Renal pelvis (tissue), 4 donors: ENCODE results near the gene CELF4. TPM values are rescaled to one million over a fixed set of nuclear protein-coding genes. Genes with fewer than 3 reads are reported as not detected.

Experiments
- DNase-seq: peaks from one replicate; pipeline ENCODE4 v3.0.0-alpha.2; 2013
- polyA plus RNA-seq, 3 donors: library from polyadenylated mRNA; unstranded; fragments of 120-200 nt; gene quantifications; one replicate each; pipeline ENCODE4 v1.2.1, GENCODE V29; 2013; ENCODE audit not compliant: insufficient read length in 3 of 3

Gene CELF4
- polyA plus RNA-seq, 3 donors, result 2.2 to 3.8 (median 3.7) TPM

- no peak for DNase-seq
These were observed 16.8 kb downstream of the CELF4 start for GRCh38 chr18:37548679-37549289.

- DNase-seq, result no peak
These were observed 18.3 kb downstream of the CELF4 start for GRCh38 chr18:37547196-37547827.

DNA sequence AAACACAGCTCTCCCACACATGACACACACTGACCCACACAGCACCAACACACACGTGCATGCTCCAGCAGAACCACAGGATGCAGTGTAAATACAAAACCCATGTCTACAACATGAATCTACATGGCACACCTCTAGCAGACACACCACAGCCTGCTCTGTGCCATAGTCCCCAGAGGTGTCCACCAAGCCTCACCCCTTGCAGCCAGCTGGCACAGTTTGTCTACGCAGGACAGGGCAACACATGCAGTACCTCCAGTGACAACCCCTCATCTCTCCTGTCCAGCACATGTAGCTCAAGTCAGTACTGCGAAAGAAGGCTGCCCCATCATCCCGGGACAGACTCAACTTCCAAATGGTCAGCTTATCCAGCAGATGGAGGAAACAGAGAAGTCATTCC, 18.9 kb downstream of the CELF4 start:
- DNase-seq, result no peak

DNA sequence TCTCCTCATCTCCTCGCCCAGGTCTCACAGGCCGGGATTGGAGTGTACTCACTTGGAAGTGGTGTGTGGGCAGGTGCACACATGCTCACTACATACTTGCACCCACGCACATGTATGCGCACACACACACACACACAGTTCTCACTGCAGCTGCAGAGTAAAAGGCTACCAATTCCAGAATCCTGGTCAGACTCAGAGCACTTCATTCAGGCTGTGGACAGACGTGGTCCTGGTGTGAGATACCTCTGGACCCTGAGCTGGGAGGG, 19.4 kb downstream of the CELF4 start:
- no peak for DNase-seq

- DNase-seq, result no peak
These were observed 19.9 kb downstream of the CELF4 start for GRCh38 chr18:37545461-37546271.

- no peak for DNase-seq
These were observed 20.9 kb downstream of the CELF4 start for GRCh38 chr18:37544713-37545112.

DNA sequence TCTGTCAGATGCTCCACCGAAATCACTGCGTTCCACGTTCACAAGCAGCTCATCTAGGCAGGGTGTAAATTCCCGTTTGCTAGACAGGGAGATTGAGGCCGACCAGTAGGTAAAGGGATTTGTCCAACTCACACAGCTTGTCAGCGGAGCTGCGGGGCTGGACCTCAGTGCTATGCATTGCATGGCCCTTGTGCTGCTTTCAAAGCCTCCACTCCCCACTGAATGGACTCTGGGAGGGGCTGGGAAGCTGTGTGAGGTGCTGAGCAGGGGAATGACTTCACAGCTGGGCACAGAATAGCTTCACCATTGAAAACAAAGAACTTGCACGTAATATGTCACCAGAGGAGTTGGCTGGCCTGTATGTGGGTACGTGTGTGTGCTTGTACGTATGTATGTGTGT, 21.4 kb downstream of the CELF4 start:
- DNase-seq, result no peak

DNA sequence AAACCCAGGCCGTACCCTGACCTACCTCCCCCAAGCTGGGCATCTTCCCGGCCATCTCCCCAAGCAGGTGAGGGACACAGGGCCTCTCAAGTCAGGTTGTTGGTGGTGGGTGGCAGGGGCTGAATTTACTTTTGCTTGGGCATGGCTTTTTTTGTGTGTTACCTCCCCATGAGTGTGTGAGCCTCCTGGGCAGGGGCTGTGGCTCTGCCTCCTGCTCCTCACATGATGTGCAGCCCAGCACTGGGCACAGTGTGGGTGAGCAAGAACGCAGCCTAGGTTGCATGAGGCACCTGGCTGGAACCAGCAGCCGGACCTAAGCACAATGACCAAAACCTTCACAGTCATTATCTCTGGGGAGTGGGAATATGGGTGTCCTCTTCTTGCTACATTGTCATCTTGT, 22.3 kb downstream of the CELF4 start:
- DNase-seq, result no peak

GRCh38 chr18:37541517-37541916, 24.1 kb downstream of the CELF4 start:
- no peak for DNase-seq

- no peak for DNase-seq
These were observed 25.0 kb downstream of the CELF4 start for GRCh38 chr18:37540424-37541138.

DNA sequence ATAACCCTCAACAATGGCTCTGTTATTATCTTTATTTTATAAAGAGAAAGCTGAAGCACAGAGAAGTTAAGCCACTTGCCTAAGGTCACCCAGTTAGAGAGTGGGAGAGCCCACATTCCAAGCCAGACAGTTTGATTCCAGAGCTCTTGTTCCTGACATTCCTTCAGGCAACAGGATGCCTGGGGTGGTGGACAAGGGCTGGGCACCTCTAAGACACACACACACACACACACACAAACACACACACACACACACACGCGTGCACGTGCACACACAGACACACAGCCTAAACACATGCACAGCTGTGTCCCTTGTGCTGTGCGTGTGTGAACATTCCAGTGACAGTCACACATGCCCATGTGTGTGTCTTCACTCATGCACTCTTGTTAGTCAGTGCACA, 26.4 kb downstream of the CELF4 start:
- DNase-seq, result no peak

DNA sequence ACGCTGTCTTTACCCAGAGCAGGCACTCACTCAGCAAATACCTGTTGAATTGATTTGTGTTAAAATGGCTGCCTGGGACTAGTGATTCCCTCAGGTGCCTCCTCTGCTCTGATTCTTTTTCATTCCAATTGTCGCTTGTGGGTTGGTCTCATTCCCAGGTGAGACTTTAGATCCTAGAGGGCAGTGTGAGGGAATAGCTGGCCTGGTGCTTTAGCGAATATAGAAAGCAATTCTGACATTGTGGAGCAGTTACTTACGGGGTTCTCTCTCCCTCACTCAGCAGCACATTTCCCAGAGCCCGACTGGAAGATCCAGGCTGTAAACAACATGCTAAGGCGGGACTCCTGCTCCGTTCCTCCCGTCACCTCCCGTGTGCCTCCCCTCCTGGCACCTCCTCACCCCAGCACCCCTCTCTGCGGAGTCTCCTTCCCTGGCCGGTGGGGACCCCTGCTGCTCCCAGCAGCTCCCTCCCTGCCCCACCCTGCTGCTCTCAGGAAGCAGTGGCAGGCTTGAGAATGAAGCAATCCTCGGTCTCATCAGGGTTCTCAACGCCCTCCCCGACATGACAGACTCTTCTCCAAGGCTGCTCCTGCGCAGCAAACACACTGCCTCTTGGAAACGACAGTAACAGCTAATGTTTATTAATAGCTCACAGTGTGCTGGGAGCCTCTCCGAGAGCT, 26.9 kb downstream of the CELF4 start:
- DNase-seq, result no peak

DNA sequence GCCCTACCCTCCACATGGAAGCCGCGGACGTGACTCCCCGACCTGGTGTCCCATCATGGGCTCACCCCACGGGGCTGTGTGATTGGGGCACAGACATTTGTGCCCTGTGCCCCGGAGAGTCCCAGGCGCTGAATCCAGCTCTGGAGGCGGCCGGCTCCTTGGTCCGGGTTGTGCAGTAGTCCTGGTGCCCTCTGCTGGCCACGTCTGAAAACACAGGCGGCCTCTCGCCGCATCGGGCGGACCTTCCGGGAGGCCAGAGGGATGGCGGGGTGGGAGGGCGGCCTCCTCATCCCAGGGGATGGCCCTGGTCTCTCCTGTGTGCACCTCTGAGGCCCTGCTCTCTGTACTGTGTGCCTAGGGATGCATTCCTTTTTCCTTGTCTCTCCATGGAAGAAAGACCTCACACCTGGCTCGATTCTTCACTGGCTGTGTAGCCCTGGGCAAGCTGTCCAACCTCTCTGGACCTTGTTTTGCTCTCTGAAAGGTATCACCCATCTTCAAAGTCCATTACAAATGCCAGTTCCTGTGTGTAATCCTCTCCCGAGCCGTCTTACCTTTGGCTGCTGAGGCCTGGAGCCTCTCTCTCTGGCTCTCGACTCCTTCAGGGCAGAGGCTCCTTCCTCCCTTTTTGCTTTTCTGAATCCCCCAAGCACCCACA, 27.6 kb downstream of the CELF4 start:
- peak; percentile 60 for DNase-seq

GRCh38 chr18:37536656-37537055, 28.9 kb downstream of the CELF4 start:
- no peak for DNase-seq

- peak; percentile 48 for DNase-seq
These were observed 29.6 kb downstream of the CELF4 start for GRCh38 chr18:37535968-37536367.

DNA sequence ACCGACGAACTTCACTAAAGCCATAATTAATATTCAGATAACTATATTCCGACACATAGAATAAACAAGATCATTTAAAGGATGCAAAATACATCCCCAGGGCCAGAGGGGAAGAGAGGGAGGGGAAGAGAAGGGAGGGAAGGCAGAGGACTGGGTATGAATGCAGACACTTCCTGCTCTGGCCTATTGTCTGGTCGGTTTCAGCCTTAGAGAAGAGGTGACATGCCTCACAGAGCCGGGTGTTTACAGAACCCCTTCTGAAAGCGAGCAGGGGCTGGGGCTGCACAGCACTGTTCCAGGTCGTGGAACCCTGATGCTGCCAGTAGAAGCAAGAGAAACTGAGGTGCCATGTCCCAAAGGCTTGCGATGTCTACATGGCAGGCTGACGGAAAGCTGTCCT, 31.0 kb downstream of the CELF4 start:
- DNase-seq, result no peak

DNA sequence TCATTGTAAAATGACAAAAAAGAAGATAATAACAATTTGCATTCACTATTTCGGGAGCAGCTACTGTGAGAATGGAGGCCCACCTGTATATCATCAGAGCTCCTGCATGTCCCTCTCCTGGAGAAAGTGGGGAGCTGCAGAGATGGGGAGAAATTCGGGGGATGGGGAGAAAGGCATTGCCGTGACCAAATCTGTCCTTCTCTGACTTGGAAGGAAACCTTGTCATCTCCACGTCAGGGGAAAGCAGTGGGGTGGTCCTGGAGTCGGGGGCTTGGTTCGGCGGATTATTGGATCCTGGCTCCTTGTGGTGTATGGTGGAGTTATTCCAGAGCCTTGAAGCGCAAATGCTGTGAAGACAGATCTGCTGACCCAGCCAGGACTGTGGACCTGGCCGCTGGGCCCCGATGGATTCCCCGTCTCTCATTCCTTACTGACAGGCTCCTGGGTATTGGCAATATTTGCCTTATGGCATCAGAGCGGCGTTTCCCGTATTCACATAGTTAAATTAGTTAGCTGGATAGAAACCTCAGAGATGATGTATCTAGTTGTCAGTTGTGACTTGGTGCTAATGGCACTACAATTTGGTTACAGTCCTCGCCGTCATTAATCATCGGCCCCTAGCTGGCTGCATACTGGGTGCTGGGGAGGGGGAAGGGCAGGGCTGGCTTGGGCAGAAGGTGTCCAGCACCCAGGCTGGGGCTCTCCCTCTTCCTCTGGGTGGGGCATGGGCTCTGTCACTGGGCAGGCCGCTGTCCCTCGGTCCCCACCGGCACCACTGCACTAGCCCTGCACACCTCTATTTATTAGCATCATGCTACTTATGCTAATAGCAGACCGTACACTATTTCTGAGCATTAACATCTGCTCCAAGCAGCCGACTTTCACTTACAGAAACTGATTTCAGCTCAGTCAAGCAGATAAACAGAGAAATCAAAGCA, 31.7 kb downstream of the CELF4 start:
- DNase-seq, result no peak

GRCh38 chr18:37532917-37533316, 32.7 kb downstream of the CELF4 start:
- no peak for DNase-seq

DNA sequence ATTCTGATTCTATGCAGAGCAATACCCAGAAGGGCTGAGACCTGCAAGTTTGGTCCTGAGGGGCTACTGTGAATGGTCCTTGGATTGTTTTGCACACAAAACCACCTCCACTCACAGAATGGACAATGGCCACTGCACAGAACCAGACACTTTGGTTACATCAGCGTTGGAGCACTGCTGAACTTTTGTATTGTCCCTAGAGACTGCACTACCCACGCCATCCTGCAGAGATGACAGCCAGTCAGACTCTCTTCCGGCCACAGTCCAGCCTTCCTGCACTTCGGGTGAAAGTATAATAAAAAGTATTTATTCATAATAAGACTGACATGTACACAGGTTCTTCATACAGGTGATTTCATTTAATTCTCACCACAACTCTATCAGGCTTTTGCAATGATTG, 35.7 kb downstream of the CELF4 start:
- DNase-seq, result no peak

GRCh38 chr18:37529296-37529695, 36.3 kb downstream of the CELF4 start:
- no peak for DNase-seq

- DNase-seq, result no peak
These were observed 38.2 kb downstream of the CELF4 start for GRCh38 chr18:37527395-37527794.
